Activated CD4-positive, alpha-beta T cell treated with anti-CD3 and anti-CD28 coated beads, Interleukin-2, Interleukin-6, amounts not matched to agents 100 ng/mL and 50 ng/mL, durations not matched to agents 16 hours and 8 hours (primary cell): ENCODE results near the gene TTLL7.
A peak's percentile ranks its signal among the peaks of the same experiment; 100 is the strongest.
"Not testable (repeated sequence)": the region's sequence is repeated elsewhere in the genome, so short reads cannot be mapped to it uniquely, and the experiment has no call there.

Experiments used
- DNase-seq: peaks from one replicate; pipeline ENCODE4 v3.0.0-alpha.2; 2020

TTLL7 gene

DNA sequence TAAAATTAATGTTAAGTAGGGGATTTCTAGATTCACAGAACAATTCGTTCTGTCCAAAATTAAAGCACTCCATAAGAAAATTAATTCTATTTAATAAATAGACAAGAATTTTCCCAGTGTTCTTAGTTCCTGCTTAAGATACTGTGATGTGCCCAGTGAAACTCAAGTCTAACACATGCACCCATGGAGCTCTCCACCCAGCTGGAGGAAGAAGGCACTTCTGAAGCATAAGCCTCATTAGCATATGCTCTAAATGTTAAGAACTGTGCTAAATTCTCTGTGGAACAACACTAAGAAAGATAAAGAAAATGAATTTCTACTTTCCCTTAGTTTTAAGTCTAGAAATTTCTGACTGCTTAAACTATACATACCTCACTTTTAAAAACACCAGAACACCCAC, 71.2 kb downstream of the TTLL7 start:
- no peak for DNase-seq

DNA sequence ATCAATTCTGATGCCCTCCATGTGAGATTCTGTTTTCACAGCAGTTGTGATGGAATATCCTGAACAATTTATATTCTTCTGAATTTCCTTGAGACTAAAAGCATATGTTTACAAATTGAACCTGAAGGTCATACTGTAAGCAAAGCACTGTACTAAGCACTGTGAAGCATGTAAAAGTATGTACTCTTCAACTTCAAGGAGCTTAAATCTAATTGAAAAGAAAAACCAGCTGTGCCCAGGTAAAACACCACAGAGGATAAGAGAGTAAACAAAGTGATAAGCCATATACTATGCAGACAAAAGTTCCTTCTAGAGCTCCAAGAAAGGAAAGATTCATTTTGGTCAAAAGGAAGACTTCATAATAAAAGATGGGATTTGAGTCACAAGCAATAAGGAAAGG, 71.9 kb downstream of the TTLL7 start:
- DNase-seq = no peak

DNA sequence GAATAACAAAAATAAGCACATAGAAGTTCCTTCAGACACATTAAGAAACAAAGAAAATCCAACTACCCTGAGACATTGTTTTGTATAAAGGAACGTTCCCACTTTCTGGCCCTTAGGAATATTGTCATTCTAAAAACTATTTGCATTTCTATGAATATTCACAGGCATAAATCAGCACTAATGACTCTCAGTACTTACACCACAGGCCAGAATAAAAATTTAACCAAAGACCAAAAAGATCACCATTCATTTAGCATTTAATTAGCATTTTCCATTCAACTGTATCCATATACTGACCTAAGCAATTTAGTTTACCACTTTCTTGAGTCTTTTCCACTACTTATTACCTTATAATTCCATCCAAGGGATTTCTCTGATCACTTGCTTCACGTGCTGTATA, 75.4 kb downstream of the TTLL7 start:
- DNase-seq = no peak

DNA sequence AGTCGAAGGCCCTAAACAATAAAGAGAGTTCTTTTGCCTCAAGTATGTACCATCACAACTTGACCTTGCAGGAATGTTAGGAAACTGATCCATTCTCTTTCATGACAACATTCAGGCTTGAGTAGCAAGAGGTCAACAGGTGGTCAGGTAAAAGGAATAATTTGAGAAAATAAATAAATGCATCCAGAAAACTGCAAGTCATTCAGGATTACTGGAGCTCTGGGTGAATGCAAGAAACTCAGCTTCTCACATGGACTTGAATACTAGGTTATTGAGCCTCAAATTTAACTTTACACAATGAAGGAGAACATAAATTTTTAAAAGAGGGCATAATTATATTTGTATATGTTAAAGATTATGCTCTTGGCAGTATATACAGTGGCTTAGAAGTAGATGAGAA, 76.5 kb downstream of the TTLL7 start:
- no peak for DNase-seq

DNA sequence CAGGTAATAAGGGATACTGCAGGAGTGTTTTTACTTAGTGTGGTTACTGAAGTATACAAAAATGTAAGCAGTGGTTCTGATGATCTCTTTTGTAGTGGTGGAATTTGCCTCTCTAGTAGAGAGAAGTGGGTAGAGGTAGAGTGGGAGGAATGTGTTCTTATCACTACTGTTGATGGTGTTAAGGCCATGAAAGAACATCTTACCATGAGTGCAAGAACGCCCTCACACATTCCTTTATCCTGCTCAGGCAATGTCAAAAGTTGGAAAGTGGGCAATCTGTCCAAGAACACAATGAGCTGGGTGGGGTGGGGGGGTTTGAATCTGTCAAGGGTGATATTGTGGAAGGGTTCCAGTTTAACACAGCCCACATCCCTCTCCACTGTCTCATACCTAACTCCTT, 78.6 kb downstream of the TTLL7 start:
- no peak for DNase-seq

DNA sequence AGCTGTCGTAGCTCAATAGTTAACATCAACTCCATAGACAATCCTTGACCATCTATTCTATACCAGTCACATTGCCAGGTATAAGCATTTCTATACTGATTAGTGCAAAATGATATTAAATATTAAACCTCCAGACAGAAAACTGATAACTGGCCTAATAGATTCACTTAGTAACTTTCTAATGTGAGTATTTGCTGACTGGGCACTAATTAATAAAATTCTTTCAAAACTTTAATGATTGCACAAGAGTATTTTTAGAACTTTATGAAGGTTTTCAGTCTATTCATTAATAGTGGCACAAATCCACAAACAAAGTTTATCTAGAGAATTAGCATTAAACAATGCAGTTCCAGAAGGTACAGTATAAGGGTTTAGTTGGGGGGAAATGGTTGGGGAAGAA, 79.1 kb downstream of the TTLL7 start:
- DNase-seq = no peak

GRCh38 chr1:83918688-83919285, 80.1 kb downstream of the TTLL7 start:
- no peak for DNase-seq

- no peak for DNase-seq
These were observed 81.0 kb downstream of the TTLL7 start for GRCh38 chr1:83917959-83918358.

GRCh38 chr1:83916094-83916493, 82.8 kb downstream of the TTLL7 start:
- DNase-seq = not testable (repeated sequence)

GRCh38 chr1:83912876-83913275, 86.1 kb downstream of the TTLL7 start:
- DNase-seq = no peak

DNA sequence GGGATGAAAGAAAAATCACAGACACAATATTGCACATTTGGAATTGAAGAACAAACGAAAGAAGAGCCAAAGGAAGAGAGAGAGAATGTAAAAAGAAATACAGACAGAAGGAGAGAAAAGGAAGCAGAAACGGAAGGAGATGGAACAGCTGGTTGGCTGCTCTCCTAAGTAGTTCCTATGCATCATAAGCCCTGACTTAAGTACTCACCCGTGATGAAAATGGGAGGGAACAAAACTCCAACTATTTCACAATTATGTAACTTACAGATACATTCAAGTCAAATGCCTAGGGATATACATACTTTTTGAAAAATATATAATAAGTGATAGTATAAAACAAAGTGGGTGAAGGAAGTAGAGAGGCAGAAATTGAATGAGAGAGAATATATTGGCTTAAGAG, 88.5 kb downstream of the TTLL7 start:
- no peak for DNase-seq

DNA sequence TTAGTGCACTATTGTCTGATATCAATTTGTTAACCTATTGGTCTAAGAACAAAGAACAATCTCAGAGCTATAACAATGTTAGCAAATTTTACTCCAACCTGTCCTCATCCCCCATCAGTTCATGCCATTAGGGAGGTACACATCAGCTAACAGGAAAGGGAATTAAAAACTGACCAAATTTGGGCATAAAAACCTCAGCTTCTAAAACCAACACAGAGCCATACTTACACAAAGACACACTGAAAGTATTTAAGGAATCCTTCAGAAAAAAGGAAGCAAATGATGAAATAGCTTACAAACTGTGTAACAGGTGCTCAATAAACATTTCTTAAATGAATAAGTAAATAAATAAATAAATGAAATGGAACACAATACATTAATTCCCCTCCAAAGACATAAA, 89.2 kb downstream of the TTLL7 start:
- no peak for DNase-seq

DNA sequence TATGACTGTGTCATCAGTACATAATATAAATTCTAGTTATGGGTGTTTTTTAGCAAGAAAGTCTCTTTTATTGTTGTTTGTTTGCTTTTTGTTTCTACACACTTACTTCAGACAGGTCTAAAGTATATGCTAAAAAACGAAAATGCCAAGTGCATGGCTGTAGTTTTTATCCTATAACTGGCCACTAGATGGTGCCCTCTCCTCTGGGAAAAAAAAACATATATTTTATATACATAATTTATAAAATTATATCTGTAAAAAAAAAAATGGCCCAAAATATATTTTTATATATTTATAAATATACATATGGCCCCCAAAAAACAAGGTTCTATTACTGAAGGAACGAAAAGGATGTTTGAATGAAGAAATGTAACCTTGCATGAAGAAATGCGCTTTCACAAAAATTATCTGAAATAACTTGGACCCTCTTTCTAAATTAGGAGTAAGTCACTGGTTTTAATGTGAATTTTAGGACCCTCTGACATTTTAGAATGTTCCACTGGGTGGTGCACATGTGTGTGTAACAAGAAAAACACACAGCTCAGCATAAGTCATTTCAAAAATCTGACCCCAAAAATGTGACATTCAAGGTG, 93.5 kb downstream of the TTLL7 start:
- peak; percentile 19 for DNase-seq

DNA sequence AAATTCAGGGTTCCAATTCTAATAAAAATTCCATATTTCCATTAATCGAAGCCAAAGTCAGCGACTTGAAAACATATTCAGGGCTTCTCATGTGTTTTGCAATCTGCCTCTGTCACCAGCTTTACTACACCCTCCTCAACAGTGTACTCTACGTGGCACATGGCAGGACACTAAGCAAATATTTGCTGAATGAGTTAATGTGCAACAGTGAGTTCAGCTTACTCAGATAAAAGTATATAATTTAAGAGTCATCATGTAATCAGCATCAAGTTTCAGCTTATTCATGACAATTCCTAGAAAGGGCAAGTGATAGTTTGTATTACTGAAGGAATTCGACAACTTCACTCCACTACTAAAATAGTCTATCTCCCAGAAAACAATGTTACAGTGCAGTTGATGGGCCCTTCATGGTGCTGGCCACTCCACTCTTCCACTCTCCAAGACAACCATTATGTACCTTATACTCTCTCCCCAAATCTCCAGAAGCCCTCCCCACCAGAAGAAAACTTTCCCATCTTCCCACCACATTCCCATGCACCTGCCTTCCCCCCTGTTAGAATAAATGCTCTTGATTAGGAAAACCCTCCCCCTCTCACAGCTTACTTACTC, 97.3 kb downstream of the TTLL7 start:
- DNase-seq = no peak

DNA sequence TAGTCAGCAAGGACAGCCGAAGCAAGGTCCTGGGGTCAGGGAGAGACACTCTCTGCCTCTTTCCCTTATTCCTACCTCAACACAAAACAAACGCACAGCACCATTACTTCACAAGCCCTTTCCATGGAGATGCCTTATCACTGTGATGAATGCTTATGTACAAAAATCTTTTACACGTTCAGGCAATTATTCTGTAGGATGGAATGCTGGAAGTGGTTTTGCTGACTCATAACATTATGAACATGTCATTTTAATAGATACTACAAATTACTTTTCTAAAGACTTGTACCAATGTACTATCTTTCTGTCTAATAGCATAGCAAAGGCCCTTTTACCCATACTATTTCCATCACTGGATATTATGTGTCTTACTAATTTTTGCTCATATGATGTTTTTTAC, 98.4 kb downstream of the TTLL7 start:
- no peak for DNase-seq

DNA sequence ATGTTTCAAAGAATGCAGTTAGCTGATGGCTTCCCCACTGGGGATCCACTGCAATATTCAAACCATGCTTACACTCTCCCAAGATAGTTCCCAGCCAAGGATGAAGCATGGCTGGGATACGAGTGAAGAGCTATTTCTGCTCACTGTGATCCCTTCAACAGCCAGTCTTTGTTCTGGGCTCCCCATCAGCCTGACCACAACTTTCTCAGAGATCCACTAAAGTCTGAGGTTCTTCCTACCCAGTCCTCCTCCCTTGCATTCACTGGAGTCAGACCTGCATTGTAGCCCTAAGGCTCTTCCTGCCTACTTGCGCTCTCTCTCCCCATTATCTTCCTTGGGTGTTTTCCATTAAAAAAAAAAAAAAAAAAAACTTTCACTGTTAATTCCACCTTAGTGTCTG, 101.4 kb downstream of the TTLL7 start:
- no peak for DNase-seq

- DNase-seq = no peak
These were observed 102.6 kb downstream of the TTLL7 start for GRCh38 chr1:83896299-83896698.

- no peak for DNase-seq
These were observed 109.2 kb downstream of the TTLL7 start for GRCh38 chr1:83889707-83890106.

GRCh38 chr1:83887483-83887882, 111.4 kb downstream of the TTLL7 start:
- DNase-seq = no peak

DNA sequence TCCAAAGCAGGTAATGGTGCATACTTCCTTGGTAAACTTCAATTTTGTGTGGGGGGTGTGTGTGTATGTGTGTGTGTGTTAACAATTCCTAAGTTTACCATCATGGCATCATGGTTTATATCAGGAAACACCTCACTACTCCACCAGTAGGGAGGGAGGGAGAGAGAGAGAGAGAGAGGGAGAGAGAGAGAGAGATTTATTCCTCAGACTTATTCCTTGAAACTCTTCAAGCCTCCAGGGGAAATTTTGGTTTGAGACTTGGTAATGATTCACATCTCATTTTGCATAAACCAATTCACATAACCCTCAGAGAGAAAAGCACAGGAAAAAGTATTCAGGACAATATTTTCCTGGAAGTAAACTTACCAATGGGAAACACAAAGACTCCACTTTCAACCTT, 115.0 kb downstream of the TTLL7 start:
- DNase-seq = no peak

DNA sequence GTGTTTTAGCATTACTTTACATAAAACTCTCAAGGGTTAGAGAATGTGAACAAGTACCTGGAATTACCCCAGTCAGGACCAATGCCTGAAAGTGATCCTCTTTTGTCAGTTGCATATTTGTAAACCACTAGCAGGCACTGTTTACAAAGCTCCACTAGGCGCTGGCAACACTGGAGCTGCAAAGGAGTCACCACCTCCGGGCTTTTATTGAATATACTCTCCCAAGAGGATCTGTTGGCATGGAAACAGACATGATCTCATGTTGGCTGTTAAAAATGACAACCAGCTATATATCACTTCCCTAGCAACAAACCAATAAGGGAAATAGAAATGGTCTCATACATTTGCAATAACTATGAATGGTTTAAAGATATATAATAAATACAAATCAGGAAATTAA, 116.0 kb downstream of the TTLL7 start:
- DNase-seq = no peak

DNA sequence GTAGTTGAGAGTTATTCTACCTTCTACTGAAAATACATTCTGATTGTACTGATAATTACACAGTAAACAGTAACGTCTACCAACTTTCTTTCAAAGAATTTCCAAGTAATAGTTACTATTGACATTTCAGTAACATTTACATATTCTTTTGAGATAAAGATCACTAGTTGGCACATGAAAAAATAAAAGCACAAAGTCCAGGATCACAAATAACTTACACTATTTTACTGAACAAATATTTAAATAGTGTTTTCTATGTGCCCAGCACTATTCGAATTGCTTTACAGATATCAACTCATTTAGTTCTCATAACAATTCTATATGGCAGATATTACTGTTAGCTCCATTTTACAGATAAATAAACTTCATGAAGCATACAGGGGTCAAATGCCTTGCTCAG, 126.4 kb downstream of the TTLL7 start:
- no peak for DNase-seq

- DNase-seq = no peak
These were observed 133.9 kb downstream of the TTLL7 start for GRCh38 chr1:83864991-83865390.

- peak; percentile 75 for DNase-seq
These were observed 138.3 kb downstream of the TTLL7 start for GRCh38 chr1:83860490-83861221.
